Ovary (tissue), 3 donors: ENCODE data around the gene C4B.
"Not testable (repeated sequence)": the region's sequence is repeated elsewhere in the genome, so short reads cannot be mapped to it uniquely, and the experiment has no call there.

Source experiments
- EP300 ChIP-seq: sonication (generic); formaldehyde crosslinking; IDR thresholded peaks from one replicate; pipeline ENCODE4 v1.6.1; 2017; ENCODE audit warnings: antibody characterized with exemption
- POLR2A ChIP-seq: fragments of 450-650 bp; IDR thresholded peaks from one replicate; pipeline ENCODE4 v1.6.1; 2017; ENCODE audit warnings: antibody characterized with exemption, mild to moderate bottlenecking, moderate library complexity
- TF ChIP-seq, protein P1 (sequence below), 3 donors: fragments of 450-650 bp in 2 of 3; fragments of 200-600 bp in 1 of 3; IDR thresholded peaks; one replicate each; pipeline versions ENCODE4 v1.5.1 to v1.8.0; 2016 to 2022; ENCODE audit warnings: antibody characterized with exemption in 3 of 3, mild to moderate bottlenecking in 1 of 3
- donor health status: DM: no; HTN: no; CAD: no.

DNA sequence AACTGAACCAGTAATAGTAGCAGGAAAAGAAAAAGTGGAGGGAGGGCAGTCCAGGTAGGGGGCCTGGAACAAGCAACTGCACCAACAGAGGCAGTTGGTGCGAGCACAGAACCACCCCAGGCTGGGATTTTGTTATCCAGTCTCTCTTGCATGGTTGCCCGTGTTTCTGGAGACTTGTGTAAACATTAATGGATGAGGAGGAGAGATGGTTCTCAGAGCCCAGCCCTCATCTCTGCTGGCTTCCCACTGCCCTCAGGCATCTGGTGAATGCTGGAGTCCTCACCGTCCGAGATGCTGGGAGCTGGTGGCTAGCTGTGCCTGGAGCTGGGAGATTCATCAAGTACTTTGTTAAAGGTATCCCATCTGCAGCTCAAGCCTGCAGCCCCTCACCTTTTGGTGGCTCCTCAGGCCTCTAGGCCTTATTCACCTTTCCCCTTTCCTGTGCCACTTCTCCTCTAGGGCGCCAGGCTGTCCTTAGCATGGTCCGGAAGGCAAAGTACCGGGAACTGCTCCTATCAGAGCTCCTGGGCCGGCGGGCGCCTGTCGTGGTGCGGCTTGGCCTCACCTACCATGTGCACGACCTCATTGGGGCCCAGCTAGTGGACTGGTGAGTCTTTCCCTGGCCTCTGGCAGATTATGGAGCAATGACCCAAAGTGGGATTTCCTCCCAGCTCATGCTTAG lies 34.3 kb upstream of the C4B start:
- TF ChIP-seq, protein P1, sequence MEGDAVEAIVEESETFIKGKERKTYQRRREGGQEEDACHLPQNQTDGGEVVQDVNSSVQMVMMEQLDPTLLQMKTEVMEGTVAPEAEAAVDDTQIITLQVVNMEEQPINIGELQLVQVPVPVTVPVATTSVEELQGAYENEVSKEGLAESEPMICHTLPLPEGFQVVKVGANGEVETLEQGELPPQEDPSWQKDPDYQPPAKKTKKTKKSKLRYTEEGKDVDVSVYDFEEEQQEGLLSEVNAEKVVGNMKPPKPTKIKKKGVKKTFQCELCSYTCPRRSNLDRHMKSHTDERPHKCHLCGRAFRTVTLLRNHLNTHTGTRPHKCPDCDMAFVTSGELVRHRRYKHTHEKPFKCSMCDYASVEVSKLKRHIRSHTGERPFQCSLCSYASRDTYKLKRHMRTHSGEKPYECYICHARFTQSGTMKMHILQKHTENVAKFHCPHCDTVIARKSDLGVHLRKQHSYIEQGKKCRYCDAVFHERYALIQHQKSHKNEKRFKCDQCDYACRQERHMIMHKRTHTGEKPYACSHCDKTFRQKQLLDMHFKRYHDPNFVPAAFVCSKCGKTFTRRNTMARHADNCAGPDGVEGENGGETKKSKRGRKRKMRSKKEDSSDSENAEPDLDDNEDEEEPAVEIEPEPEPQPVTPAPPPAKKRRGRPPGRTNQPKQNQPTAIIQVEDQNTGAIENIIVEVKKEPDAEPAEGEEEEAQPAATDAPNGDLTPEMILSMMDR (IDR thresholded peaks at IDR 0.05), result not testable (repeated sequence)
- TF ChIP-seq EP300, POLR2A: not testable (repeated sequence)
